Ovary (tissue), 3 donors: ENCODE data around the gene ID2.

Experiments used
- EP300 ChIP-seq: sonication (generic); formaldehyde crosslinking; IDR thresholded peaks from one replicate; pipeline ENCODE4 v1.6.1; 2017; ENCODE audit warnings: antibody characterized with exemption
- POLR2A ChIP-seq: fragments of 450-650 bp; IDR thresholded peaks from one replicate; pipeline ENCODE4 v1.6.1; 2017; ENCODE audit warnings: antibody characterized with exemption, mild to moderate bottlenecking, moderate library complexity
- TF ChIP-seq, protein P1 (sequence below), 3 donors: fragments of 450-650 bp in 2 of 3; fragments of 200-600 bp in 1 of 3; IDR thresholded peaks; one replicate each; pipeline versions ENCODE4 v1.5.1 to v1.8.0; 2016 to 2022; ENCODE audit warnings: antibody characterized with exemption in 3 of 3, mild to moderate bottlenecking in 1 of 3
- donor health status: DM: no; HTN: no; CAD: no.

DNA sequence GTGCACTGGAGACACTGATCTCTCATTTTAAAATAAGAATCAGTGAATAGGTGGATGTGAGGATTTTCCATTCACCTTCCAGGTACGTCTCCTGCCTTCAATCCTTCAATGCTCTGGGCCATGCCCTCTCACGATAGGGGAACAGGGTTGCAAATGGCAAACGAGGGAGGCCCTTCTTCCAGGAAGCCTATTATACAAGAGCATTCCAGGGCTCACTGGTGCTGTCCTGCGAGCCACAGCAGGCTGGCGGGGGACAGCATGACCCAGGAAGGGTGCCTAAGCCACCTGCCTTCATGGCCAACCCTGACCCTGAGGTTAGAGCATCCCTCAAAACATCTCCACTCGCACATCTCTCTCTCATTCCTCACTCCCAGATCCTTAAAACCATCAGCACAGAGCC is 20.6 kb upstream of the ID2 start:
- TF ChIP-seq, protein P1, sequence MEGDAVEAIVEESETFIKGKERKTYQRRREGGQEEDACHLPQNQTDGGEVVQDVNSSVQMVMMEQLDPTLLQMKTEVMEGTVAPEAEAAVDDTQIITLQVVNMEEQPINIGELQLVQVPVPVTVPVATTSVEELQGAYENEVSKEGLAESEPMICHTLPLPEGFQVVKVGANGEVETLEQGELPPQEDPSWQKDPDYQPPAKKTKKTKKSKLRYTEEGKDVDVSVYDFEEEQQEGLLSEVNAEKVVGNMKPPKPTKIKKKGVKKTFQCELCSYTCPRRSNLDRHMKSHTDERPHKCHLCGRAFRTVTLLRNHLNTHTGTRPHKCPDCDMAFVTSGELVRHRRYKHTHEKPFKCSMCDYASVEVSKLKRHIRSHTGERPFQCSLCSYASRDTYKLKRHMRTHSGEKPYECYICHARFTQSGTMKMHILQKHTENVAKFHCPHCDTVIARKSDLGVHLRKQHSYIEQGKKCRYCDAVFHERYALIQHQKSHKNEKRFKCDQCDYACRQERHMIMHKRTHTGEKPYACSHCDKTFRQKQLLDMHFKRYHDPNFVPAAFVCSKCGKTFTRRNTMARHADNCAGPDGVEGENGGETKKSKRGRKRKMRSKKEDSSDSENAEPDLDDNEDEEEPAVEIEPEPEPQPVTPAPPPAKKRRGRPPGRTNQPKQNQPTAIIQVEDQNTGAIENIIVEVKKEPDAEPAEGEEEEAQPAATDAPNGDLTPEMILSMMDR (IDR thresholded peaks at IDR 0.05), result no peak
- TF ChIP-seq EP300, result no peak
- TF ChIP-seq POLR2A, result no peak
